ENCODE measurements around the gene NME4.

NME4 gene

DNA sequence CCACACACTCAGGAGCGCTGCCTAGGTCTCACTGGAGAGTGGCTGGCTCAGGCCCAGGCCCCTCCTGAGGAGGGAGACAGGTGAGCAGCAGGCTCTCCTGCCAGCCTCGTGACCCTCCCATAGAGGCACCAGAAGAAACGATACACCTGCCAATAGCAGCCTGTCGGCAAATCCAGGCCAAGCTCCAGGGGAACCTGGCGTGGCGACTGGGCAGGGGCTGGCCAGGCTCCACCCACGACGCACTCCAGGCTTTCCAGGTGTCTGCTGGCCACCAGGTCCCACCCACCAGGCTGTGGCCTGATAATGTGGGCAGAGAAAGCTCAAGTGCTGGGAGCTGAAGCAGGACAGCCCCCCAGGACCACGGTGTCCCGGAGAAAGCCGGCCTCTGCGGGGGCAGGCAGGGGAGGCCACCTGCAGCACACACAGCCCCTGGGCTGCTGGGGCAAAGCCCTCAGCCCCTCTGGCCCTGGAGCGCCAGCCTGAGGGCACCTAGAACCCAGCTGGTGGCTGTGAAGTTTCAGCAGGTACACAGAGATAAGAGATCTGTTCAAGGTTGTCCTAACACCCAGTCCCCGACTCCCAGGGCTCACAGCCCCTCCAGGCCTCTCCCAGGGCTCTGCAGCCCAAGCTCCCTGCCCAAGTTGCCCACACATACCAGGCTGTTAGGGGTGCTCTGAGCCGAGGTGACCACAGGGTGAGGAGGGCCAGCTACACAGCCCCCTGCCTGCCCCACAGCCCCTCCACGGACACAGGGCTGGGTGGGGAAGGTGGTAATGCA is 17.6 kb upstream of the NME4 start:
- Mint-ChIP-seq H3K27me3 (ENCODE audit: low read depth) (peaks cover 11% of the 10 kb centered on the region), H3K4me3 (peak overlapping the region; percentile 77 to 83 (median 83)), H3K36me3 (ENCODE audit: low read depth) (no peaks in the 10 kb centered on the region), H3K9me3 (no peaks in the 10 kb centered on the region), H3K4me1 (peaks cover 12% of the 10 kb centered on the region), H3K27ac (no peak overlapping the region)
- TF ChIP-seq, protein P1, sequence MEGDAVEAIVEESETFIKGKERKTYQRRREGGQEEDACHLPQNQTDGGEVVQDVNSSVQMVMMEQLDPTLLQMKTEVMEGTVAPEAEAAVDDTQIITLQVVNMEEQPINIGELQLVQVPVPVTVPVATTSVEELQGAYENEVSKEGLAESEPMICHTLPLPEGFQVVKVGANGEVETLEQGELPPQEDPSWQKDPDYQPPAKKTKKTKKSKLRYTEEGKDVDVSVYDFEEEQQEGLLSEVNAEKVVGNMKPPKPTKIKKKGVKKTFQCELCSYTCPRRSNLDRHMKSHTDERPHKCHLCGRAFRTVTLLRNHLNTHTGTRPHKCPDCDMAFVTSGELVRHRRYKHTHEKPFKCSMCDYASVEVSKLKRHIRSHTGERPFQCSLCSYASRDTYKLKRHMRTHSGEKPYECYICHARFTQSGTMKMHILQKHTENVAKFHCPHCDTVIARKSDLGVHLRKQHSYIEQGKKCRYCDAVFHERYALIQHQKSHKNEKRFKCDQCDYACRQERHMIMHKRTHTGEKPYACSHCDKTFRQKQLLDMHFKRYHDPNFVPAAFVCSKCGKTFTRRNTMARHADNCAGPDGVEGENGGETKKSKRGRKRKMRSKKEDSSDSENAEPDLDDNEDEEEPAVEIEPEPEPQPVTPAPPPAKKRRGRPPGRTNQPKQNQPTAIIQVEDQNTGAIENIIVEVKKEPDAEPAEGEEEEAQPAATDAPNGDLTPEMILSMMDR (IDR thresholded peaks at IDR 0.05; ENCODE audit: unreplicated experiment in 3 of 3), result no peak

DNA sequence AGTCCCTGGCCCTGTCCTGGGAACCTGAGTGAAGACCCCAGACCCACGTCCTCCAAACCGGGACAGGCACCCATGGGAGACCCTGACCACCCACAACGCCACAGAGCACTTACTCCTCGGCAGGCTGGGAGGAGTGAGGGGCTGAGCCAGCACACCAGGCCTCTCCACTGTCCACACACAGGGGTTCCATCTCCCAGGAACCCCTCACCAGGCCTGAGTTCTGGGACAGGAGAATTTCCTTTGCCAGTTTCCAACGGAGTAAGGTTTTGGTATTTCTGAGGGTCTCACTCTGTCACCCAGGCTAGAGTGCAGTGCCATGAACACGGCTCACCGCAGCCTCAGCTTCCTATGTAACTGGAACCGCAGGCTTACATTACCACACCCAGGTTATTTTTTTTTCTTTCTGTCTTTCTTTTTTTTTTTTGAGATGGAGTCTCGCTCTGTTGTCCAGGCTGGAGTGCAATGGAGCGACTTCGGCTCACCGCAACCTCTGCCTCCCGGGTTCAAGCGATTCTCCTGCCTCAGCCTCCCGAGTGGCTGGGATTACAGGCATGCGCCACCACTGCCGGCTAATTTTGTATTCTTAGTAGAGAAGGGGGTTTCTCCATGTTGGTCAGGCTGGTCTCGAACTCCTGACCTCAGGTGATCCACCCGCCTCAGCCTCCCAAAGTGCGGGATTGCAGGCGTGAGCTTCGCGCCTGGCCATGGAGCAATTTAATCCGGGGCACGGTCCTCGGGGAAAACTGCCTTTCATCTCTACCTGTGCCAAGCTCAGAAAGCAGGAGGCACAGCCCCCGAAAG is 16.8 kb upstream of the NME4 start:
- Mint-ChIP-seq H3K27ac (no peak overlapping the region), H3K9me3 (no peaks in the 10 kb centered on the region), H3K4me3 (peak overlapping the region; percentile 77 to 83 (median 83)), H3K4me1 (peaks cover 12% of the 10 kb centered on the region), H3K36me3 (ENCODE audit: low read depth) (no peaks in the 10 kb centered on the region), H3K27me3 (ENCODE audit: low read depth) (peaks cover 11% of the 10 kb centered on the region)
- TF ChIP-seq, protein P1 (IDR thresholded peaks at IDR 0.05; ENCODE audit: unreplicated experiment in 3 of 3), result no peak

DNA sequence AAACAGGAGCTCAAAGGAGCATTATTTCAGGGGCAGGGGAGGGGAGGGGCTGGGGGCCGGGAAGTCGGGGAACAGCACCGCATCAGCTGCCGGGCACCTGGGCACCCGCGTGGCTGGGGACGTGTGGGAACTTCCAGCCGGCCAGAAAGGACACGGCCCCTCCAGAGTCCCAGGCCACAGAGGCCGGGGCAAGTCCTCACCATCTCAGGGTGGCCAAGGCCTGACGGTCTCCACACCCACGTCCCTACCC is 16.3 kb upstream of the NME4 start:
- TF ChIP-seq, protein P1 (IDR thresholded peaks at IDR 0.05; ENCODE audit: unreplicated experiment in 3 of 3), result no peak
- Mint-ChIP-seq H3K4me1 (peaks cover 12% of the 10 kb centered on the region), H3K36me3 (ENCODE audit: low read depth) (no peaks in the 10 kb centered on the region), H3K9me3 (no peaks in the 10 kb centered on the region), H3K27ac (no peak overlapping the region), H3K4me3 (peak overlapping the region; percentile 77 to 83 (median 83)), H3K27me3 (ENCODE audit: low read depth) (peaks cover 11% of the 10 kb centered on the region)

DNA sequence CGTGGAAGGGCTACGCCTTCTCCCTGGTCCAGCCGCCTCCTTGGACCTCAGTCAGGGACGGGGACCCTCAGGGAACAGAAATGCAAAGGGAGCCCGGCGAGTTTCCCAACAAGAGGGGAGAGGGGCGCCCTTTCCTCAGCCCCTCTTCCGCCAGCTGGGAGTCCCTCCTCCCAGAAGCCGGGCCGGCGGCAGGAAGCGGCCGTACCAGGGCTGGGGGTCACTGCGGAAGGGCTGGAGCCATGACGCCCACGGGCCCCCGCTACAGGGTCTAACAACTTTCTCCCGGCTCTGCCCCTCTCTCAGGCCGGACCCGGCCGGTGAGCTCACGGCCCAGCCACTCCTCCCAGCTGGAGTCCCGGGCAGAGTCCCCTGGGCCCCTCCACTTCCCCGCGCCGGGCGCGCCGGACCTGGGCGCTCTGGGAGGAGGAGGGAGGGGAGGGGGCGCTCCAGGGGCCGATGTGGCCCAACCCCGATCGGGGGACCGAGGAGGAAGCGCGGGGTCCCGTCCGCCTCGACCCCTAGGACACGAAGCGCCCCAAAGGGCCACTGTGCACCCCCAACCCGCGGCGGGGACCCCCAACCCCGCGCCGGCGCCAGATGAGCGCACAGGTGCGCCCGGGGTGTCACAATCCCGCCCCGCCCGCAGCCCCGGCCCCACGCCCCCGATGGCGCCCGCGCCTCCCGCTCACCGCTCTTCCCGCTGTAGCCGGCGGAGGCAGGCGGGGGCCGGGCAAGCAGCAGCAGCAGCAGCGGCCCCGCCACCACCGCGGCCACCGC is 15.8 kb upstream of the NME4 start:
- Mint-ChIP-seq H3K27me3 (ENCODE audit: low read depth) (peaks cover 11% of the 10 kb centered on the region), H3K9me3 (no peaks in the 10 kb centered on the region), H3K36me3 (ENCODE audit: low read depth) (no peaks in the 10 kb centered on the region), H3K27ac (no peak overlapping the region), H3K4me1 (peaks cover 12% of the 10 kb centered on the region), H3K4me3 (peak overlapping the region; percentile 77 to 79 (median 78))
- TF ChIP-seq, protein P1 (IDR thresholded peaks at IDR 0.05; ENCODE audit: unreplicated experiment in 3 of 3), result no peak

DNA sequence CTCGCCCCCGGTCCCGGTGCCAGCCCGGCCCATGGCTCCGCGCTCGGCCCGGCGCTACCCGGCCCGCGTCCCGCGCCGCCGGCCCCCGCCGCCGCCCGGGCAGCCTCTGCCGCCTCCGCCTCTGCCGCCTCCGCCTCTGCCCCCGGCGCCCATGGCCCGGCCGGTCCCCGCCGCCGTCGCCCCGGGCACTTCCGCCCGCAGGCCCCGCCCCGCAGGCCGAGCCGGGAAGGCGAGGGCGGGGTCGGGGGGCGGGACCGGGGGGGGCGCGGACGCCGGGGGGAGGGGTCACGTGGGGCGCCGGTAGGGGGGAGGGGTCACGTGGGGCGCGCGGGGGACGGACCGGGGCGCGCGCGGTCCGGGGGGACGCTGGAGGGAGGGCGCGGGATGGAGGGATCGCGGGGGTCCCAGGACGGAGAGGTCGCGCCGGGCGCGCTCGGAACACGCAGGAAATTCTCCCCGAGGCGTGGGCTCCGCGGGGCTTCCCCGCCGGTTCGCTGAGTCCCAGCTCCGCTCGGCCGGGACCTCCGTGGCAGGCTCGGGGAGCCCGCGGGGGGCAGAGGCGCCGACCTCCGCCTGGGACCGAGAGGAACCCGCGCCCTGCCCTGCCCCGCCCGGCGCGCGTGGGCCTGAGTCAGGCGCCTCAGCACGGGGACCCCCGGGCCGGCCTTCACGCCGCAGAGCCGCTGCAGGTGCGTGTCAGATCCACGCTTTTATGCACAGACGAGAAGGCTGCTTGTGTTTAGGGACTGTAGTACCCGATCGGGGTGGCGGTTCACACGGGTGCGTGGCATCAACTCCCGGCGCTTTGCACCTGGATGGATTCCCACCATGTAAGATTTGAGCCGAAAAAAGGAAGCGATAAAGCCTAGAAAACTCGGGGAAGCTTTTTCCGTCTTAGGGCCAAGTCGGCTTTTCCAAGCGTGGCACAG is 14.9 kb upstream of the NME4 start, which contains the start of gene PGAP6:
TSS of gene PGAP6 (minus strand) at position 190 of the 929 bp plus-strand sequence. CDS start at position 33, 157 bp downstream.
- H3K27me3 Mint-ChIP-seq (ENCODE audit: low read depth), result peaks cover 11% of the 10 kb centered on the region
- no peaks in the 10 kb centered on the region for H3K36me3 Mint-ChIP-seq (ENCODE audit: low read depth)
- peaks cover 17% of the 10 kb centered on the region for H3K4me1 Mint-ChIP-seq
- peak within 1 kb of the TSS; percentile 77 to 93 (median 92) for H3K4me3 Mint-ChIP-seq
- peak within 1 kb of the TSS; percentile 47 to 90 (median 87) for H3K27ac Mint-ChIP-seq
- H3K9me3 Mint-ChIP-seq, result no peaks in the 10 kb centered on the region
- TF ChIP-seq, protein P1 (IDR thresholded peaks at IDR 0.05; ENCODE audit: unreplicated experiment in 3 of 3), result no peak
